Trophoblast cell (in vitro differentiated cells and primary cell): ENCODE results near the gene WDR20.

ENCODE experiments used
- DNase-seq, 2 donors: peaks; one replicate each; pipeline ENCODE4 v3.0.0-alpha.2; 2016
- H2AFZ ChIP-seq: 2 replicates; pipeline ENCODE4 v1.6.1; 2013; ENCODE audit warnings: low read length, moderate library complexity, mild to moderate bottlenecking; ENCODE audit not compliant: insufficient read depth, poor library complexity
- H2AK5ac ChIP-seq: 2 replicates; pipeline ENCODE4 v1.6.1; 2013; ENCODE audit warnings: mild to moderate bottlenecking, low read length
- H2BK120ac ChIP-seq: 2 replicates; pipeline ENCODE4 v1.6.1; 2013; ENCODE audit warnings: low read length, mild to moderate bottlenecking, moderate library complexity; ENCODE audit not compliant: insufficient read depth, poor library complexity
- H2BK12ac ChIP-seq: 2 replicates; pipeline ENCODE4 v1.6.1; 2013; ENCODE audit warnings: mild to moderate bottlenecking, low read length, moderate library complexity
- H2BK5ac ChIP-seq: 2 replicates; pipeline ENCODE4 v1.6.1; 2013; ENCODE audit warnings: low read length, low read depth, moderate library complexity, mild to moderate bottlenecking; ENCODE audit not compliant: poor library complexity
- H3K14ac ChIP-seq: 2 replicates; pipeline ENCODE4 v1.6.1; 2013; ENCODE audit warnings: mild to moderate bottlenecking, low read length
- H3K18ac ChIP-seq: 2 replicates; pipeline ENCODE4 v1.6.1; 2013; ENCODE audit warnings: mild to moderate bottlenecking, low read length
- H3K23ac ChIP-seq: 2 replicates; pipeline ENCODE4 v1.6.1; 2013; ENCODE audit warnings: low read length
- H3K27ac ChIP-seq: 2 replicates; pipeline ENCODE4 v1.5.1; 2013; ENCODE audit warnings: low read depth, mild to moderate bottlenecking, inconsistent platforms, low read length, moderate library complexity
- H3K27me3 ChIP-seq: 2 replicates; pipeline ENCODE4 v1.6.1; 2013; ENCODE audit warnings: inconsistent platforms, mild to moderate bottlenecking, low read length, moderate library complexity; ENCODE audit not compliant: insufficient read depth
- H3K36me3 ChIP-seq, 2 experiments: 1 replicate in 1 of 2; 2 replicates in 1 of 2; pipeline ENCODE4 v1.6.1; 2013; ENCODE audit warnings: low read length in 2 of 2, mild to moderate bottlenecking in 2 of 2, moderate library complexity in 1 of 2; ENCODE audit not compliant: insufficient read depth in 2 of 2, control insufficient read depth in 1 of 2
- H3K4ac ChIP-seq: 2 replicates; pipeline ENCODE4 v1.6.1; 2013; ENCODE audit warnings: low read depth, mild to moderate bottlenecking, low read length, moderate library complexity
- H3K4me1 ChIP-seq, 2 experiments: 1 replicate in 1 of 2; 2 replicates in 1 of 2; pipeline ENCODE4 v1.6.1; 2013; ENCODE audit warnings: low read length in 2 of 2, mild to moderate bottlenecking in 2 of 2, moderate library complexity in 1 of 2; ENCODE audit not compliant: insufficient read depth in 2 of 2, control insufficient read depth in 1 of 2
- H3K4me2 ChIP-seq: 2 replicates; pipeline ENCODE4 v1.6.1; 2013; ENCODE audit warnings: inconsistent platforms, mild to moderate bottlenecking, low read length, moderate library complexity
- H3K4me3 ChIP-seq: 2 replicates; pipeline ENCODE4 v1.5.1; 2013; ENCODE audit warnings: mild to moderate bottlenecking, low read depth, low read length, inconsistent platforms
- H3K79me1 ChIP-seq: one replicate; pipeline ENCODE4 v1.6.1; 2013; ENCODE audit warnings: low read length
- H3K79me2 ChIP-seq: 2 replicates; pipeline ENCODE4 v1.6.1; 2013; ENCODE audit warnings: low read length, mild to moderate bottlenecking; ENCODE audit not compliant: control insufficient read depth, insufficient read depth, poor library complexity
- H3K9ac ChIP-seq: 2 replicates; pipeline ENCODE4 v1.6.1; 2013; ENCODE audit warnings: mild to moderate bottlenecking, low read length
- H3K9me3 ChIP-seq: 2 replicates; pipeline ENCODE4 v1.6.1; 2013; ENCODE audit warnings: low read depth, mild to moderate bottlenecking, control low read depth, inconsistent platforms, low read length; ENCODE audit not compliant: insufficient read depth
- H4K12ac ChIP-seq: 2 replicates; pipeline ENCODE4 v1.6.1; 2013; ENCODE audit warnings: low read depth, mild to moderate bottlenecking, low read length, moderate library complexity
- H4K8ac ChIP-seq: 2 replicates; pipeline ENCODE4 v1.6.1; 2013; ENCODE audit warnings: low read depth, mild to moderate bottlenecking, low read length, moderate library complexity
- H4K91ac ChIP-seq: one replicate; pipeline ENCODE4 v1.6.1; 2013; ENCODE audit warnings: low read depth, mild to moderate bottlenecking, low read length, moderate library complexity
- WGBS: extraction: QIAGEN DNeasy Blood & Tissue Kit; methylation state at CpG from one replicate; pipeline ENCODE4 v1.1.7; 2013; ENCODE audit warnings: missing lambda C conversion rate; ENCODE audit not compliant: insufficient read length, insufficient coverage; ENCODE audit errors: extremely low coverage; 5-methylcytosine and 5-hydroxymethylcytosine counted together

The WDR20 gene

DNA sequence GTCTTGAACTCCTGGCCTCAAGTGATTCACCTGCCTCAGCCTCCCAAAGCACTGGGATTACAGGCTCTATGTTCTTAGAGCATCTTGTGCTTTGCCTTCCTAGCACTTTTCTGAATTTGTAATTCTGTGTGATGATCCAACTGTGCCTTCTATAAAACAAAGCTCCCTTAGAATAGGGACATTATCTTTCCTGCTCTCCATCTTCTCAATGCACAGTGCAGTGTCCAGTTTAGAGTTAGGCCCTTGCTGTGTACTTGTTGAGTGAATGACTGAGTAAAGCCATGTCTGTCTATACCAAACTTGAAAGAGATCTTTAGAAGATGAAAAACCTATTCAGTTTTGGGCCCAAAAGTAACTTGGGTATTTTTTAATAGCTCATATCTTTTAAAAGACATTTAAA lies 5.2 kb downstream of the WDR20 start:
- Histone ChIP-seq H3K4me3 (no peak overlapping the region), H2BK12ac (no peak overlapping the region), H3K9me3 (no peaks in the 10 kb centered on the region), H2AFZ (no peak overlapping the region), H3K79me1 (peaks cover 2% of the 10 kb centered on the region), H3K36me3 (peaks cover 2 to 4% of the 10 kb centered on the region in 2 experiments), H3K14ac (no peak overlapping the region), H3K18ac (no peak overlapping the region), H3K27ac (no peak overlapping the region), H2BK120ac (no peak overlapping the region), H3K4ac (no peak overlapping the region), H3K79me2 (peaks cover 10% of the 10 kb centered on the region), H4K12ac (no peak overlapping the region), H3K4me2 (no peak overlapping the region), H3K4me1 (no peaks in the 10 kb centered on the region), H3K9ac (no peak overlapping the region), H2BK5ac (no peak overlapping the region), H2AK5ac (no peak overlapping the region), H4K8ac (no peak overlapping the region), H4K91ac (no peak overlapping the region), H3K23ac (no peak overlapping the region), H3K27me3 (no peaks in the 10 kb centered on the region)
- DNase-seq = no peak

DNA sequence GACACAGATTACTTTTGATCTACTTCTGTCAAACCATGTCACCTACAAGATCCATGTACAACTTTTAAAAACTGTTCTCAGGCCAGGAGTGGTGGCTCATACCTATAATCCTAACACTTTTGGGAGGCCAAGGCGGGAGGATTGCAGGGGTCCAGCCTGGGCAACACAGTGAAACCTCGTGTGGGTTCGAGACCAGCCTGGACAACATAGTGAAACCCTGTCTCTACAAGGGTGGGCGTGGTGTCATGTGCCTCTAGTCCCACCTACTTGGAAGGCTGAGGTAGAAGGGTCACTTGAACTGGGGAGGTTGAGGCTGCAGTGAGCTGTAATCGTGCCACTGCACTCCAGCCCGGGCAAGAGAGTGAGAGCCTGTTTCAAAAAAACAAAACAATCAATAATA lies 5.7 kb downstream of the WDR20 start:
- no CpG with 5 or more reads among the region's 6 CpGs for WGBS
- Histone ChIP-seq H4K8ac (no peak overlapping the region), H4K91ac (no peak overlapping the region), H3K9ac (no peak overlapping the region), H3K79me2 (peaks cover 5% of the 10 kb centered on the region), H3K36me3 (peaks cover 4 to 5% of the 10 kb centered on the region in 2 experiments), H3K27ac (no peak overlapping the region), H3K9me3 (no peaks in the 10 kb centered on the region), H2AK5ac (no peak overlapping the region), H4K12ac (no peak overlapping the region), H2BK5ac (no peak overlapping the region), H3K4ac (peak overlapping the region; percentile 98), H3K4me3 (no peak overlapping the region), H3K23ac (no peak overlapping the region), H2BK120ac (no peak overlapping the region), H3K4me1 (no peaks in the 10 kb centered on the region), H3K27me3 (no peaks in the 10 kb centered on the region), H3K4me2 (no peak overlapping the region), H2BK12ac (peak overlapping the region; percentile 66), H3K18ac (no peak overlapping the region), H2AFZ (no peak overlapping the region), H3K79me1 (no peaks in the 10 kb centered on the region), H3K14ac (no peak overlapping the region)
- DNase-seq = no peak

DNA sequence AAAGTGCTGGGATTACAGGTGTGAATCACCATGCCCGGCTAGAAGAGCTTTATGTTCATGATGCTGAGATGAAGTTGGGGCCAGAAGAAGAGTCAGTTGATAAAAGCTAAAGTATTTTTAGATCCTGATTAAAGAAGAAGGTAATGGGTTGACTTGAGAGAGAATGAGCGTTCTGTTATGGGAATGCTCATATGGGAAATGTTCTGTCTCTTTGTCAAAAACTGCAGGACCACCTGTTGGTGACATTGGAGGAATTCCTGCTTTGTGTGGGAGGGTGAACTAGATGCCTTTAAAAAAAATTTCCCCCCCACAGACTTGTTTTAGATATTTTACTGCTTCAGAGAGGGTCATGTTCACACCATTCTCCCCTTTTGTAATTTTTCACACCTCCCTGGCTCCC lies 6.7 kb downstream of the WDR20 start:
- Histone ChIP-seq H2AK5ac (no peak overlapping the region), H3K4me1 (no peaks in the 10 kb centered on the region), H2BK5ac (no peak overlapping the region), H4K12ac (no peak overlapping the region), H3K4ac (no peak overlapping the region), H3K4me2 (no peak overlapping the region), H3K23ac (no peak overlapping the region), H2BK12ac (no peak overlapping the region), H3K79me2 (peaks cover 3% of the 10 kb centered on the region), H3K79me1 (no peaks in the 10 kb centered on the region), H4K8ac (no peak overlapping the region), H3K9ac (no peak overlapping the region), H3K27me3 (no peaks in the 10 kb centered on the region), H2AFZ (no peak overlapping the region), H3K27ac (no peak overlapping the region), H3K36me3 (peaks cover 4 to 5% of the 10 kb centered on the region in 2 experiments), H3K18ac (no peak overlapping the region), H3K9me3 (no peaks in the 10 kb centered on the region), H3K14ac (no peak overlapping the region), H2BK120ac (no peak overlapping the region), H4K91ac (no peak overlapping the region), H3K4me3 (no peak overlapping the region)
- no peak for DNase-seq
- no CpG with 5 or more reads among the region's 2 CpGs for WGBS

DNA sequence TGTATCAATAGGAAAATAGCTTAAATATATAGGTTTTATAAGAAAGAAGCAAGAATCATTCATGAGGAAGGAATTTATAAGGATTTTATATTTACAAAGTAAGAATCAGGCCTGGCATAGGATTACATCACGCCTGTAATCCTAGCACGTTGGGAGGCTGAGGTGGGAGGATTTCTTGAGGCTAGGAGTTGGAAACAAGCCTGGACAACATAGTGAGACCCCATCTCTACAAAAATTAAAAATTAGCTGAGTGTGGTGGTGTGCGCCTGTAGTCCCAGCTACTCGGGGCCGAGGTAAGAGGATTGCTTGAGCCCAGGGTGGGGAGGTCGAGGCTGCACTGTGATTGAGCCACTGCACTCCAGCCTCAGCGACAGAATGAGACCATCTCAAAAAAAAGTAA lies 10.4 kb downstream of the WDR20 start:
- Histone ChIP-seq H3K36me3 (peaks cover 4 to 5% of the 10 kb centered on the region in 2 experiments), H3K9ac (no peak overlapping the region), H4K8ac (no peak overlapping the region), H3K27me3 (no peaks in the 10 kb centered on the region), H3K27ac (no peak overlapping the region), H3K18ac (no peak overlapping the region), H3K14ac (no peak overlapping the region), H2BK120ac (no peak overlapping the region), H3K79me2 (peaks cover 2% of the 10 kb centered on the region), H3K9me3 (no peaks in the 10 kb centered on the region), H2BK12ac (no peak overlapping the region), H2BK5ac (no peak overlapping the region), H2AK5ac (no peak overlapping the region), H2AFZ (no peak overlapping the region), H3K4me1 (no peaks in the 10 kb centered on the region), H4K91ac (no peak overlapping the region), H4K12ac (no peak overlapping the region), H3K4me3 (no peak overlapping the region), H3K4ac (no peak overlapping the region), H3K23ac (no peak overlapping the region), H3K79me1 (no peaks in the 10 kb centered on the region), H3K4me2 (no peak overlapping the region)
- no CpG with 5 or more reads among the region's 7 CpGs for WGBS
- DNase-seq = no peak
